22Rv1 (cell line): ENCODE measurements around the gene CDK5RAP2.

Source experiments
- CTCF ChIP-seq: fragments of 450-650 bp; IDR thresholded peaks from 2 replicates; pipeline ENCODE4 v1.5.1; 2017; ENCODE audit warnings: mild to moderate bottlenecking
- ZFX ChIP-seq: fragments of 450-650 bp; IDR thresholded peaks from 2 replicates; pipeline ENCODE4 v1.6.1; 2017; ENCODE audit warnings: antibody characterized with exemption, borderline replicate concordance

DNA sequence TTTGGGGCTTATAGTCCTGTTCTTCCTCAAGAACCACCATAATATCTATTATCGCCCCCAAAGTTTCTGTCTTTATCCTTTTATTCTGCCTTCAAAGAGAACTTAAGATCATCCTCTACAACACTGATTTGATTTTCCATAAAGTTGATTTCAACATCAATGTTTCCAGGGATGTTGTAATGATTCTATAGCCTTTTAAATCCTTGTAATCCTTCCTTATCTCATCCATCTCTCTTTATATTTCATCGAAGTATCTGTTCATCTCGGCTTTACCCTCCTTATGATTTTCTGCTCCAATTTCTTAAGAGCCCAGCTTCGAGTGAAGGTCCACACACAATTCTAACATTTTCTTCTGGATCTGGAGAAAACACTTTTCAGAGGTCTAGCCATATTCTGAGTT lies 218.4 kb downstream of the CDK5RAP2 start:
- TF ChIP-seq CTCF (no peak), ZFX (no peak)
